H1 (cell line): Measurements from ENCODE around the gene GPR15. TPM values are rescaled to one million over a fixed set of nuclear protein-coding genes. Genes with fewer than 3 reads are reported as not detected.

Source experiments
- CTCF ChIA-PET: fragments of 300-600 bp; sonication (Branson Sonifier 250); formaldehyde crosslinking; loops from one replicate; lab custom pipeline; 2021; ENCODE audit not compliant: partially characterized antibody; lab: Charles Lee
- POLR2A ChIA-PET: fragments of 300-600 bp; sonication (Branson Sonifier 250); formaldehyde crosslinking; loops from one replicate; lab custom pipeline; 2021; ENCODE audit warnings: inconsistent platforms; ENCODE audit not compliant: partially characterized antibody; lab: Charles Lee
- DNase-seq, 2 experiments: peaks; one replicate each; pipeline versions ENCODE4 v3.0.0 to v3.0.0-alpha.2; 2010 to 2022; ENCODE audit warnings: low spot score in 2 of 2, low read depth in 1 of 2, mixed read lengths in 1 of 2
- FAIRE-seq: peaks from 2 replicates; lab custom pipeline; 2011; peaks lifted over from hg19 to GRCh38; lab: Jason Lieb, UNC
- H2AFZ ChIP-seq: 2 replicates; pipeline ENCODE4 v1.8.1; 2012; ENCODE audit warnings: low read length, inconsistent platforms
- H2AK5ac ChIP-seq: 2 replicates; pipeline ENCODE4 v1.6.1; 2013; ENCODE audit warnings: low read depth, low read length
- H2BK120ac ChIP-seq: replicated peaks from 2 replicates; pipeline ENCODE3; 2013; ENCODE audit warnings: low read depth, low read length, inconsistent platforms
- H2BK12ac ChIP-seq: 2 replicates; pipeline ENCODE4 v1.6.1; 2013; ENCODE audit warnings: low read depth, low read length
- H2BK15ac ChIP-seq: 2 replicates; pipeline ENCODE4 v1.6.1; 2013; ENCODE audit warnings: low read length
- H2BK20ac ChIP-seq: 2 replicates; pipeline ENCODE4 v1.6.1; 2013; ENCODE audit warnings: low read length
- H2BK5ac ChIP-seq: 2 replicates; pipeline ENCODE4 v1.6.1; 2013; ENCODE audit warnings: low read depth, low read length
- H3K14ac ChIP-seq: 2 replicates; pipeline ENCODE4 v1.6.1; 2013; ENCODE audit warnings: inconsistent platforms; ENCODE audit not compliant: insufficient read length
- H3K18ac ChIP-seq: 2 replicates; pipeline ENCODE4 v1.6.1; 2013; ENCODE audit warnings: low read length; ENCODE audit errors: extremely low read depth
- H3K23ac ChIP-seq: 2 replicates; pipeline ENCODE4 v1.6.1; 2013; ENCODE audit warnings: inconsistent platforms; ENCODE audit not compliant: insufficient read length
- H3K23me2 ChIP-seq: 2 replicates; pipeline ENCODE4 v1.6.1; 2013; ENCODE audit warnings: low read depth, low read length
- H3K27ac ChIP-seq: 2 replicates; pipeline ENCODE4 v1.6.1; 2011; ENCODE audit warnings: low read depth, low read length, inconsistent platforms
- H3K27me3 ChIP-seq, 4 experiments: replicated peaks in 1 of 4; 1 replicate in 1 of 4; 2 replicates in 3 of 4; pipeline versions ENCODE4 v1.6.1 to v1.8.1; 2011 to 2013; ENCODE audit warnings: low read length in 3 of 4, mild to moderate bottlenecking in 3 of 4, inconsistent platforms in 2 of 4, mixed read lengths in 2 of 4, moderate library complexity in 1 of 4; ENCODE audit not compliant: control insufficient read depth in 3 of 4, insufficient read depth in 3 of 4; ENCODE audit errors: extremely low read depth in 1 of 4
- H3K36me3 ChIP-seq, 4 experiments: 2 replicates each; pipeline versions ENCODE4 v1.6.1 to v1.8.1; 2011 to 2013; ENCODE audit warnings: mild to moderate bottlenecking in 4 of 4, low read length in 3 of 4, moderate library complexity in 2 of 4, control low read depth in 1 of 4, inconsistent platforms in 1 of 4; ENCODE audit not compliant: insufficient read depth in 4 of 4, control insufficient read depth in 2 of 4
- H3K4ac ChIP-seq: replicated peaks from 2 replicates; pipeline ENCODE3; 2013; ENCODE audit warnings: low read length, low read depth, mixed read lengths, inconsistent platforms; ENCODE audit not compliant: insufficient read length
- H3K4me1 ChIP-seq, 4 experiments: replicated peaks in 1 of 4; 1 replicate in 1 of 4; 2 replicates in 3 of 4; pipeline versions ENCODE4 v1.6.1 to v1.8.1; 2011 to 2013; ENCODE audit warnings: low read length in 3 of 4, inconsistent platforms in 2 of 4, mixed read lengths in 1 of 4; ENCODE audit not compliant: insufficient read depth in 4 of 4, control insufficient read depth in 3 of 4
- H3K4me2 ChIP-seq, 2 experiments: 2 replicates each; pipeline versions ENCODE4 v1.6.1 to v1.8.1; 2011 to 2013; ENCODE audit warnings: low read depth in 2 of 2, low read length in 2 of 2, control low read depth in 1 of 2, inconsistent platforms in 1 of 2, mild to moderate bottlenecking in 1 of 2; ENCODE audit not compliant: insufficient read depth in 1 of 2
- H3K4me3 ChIP-seq, 4 experiments: fragments of 200-600, 300-600 bp in 1 of 4; sonication (generic), shearing (Covaris generic), sonication (Bioruptor Twin) in 1 of 4; 2 replicates each; pipeline versions ENCODE4 v1.5.1 to v1.8.1; 2011 to 2016; ENCODE audit warnings: low read length in 4 of 4, low read depth in 3 of 4, control low read depth in 2 of 4, inconsistent platforms in 2 of 4, mild to moderate bottlenecking in 2 of 4, mixed read lengths in 1 of 4, moderate library complexity in 1 of 4; ENCODE audit not compliant: insufficient read depth in 2 of 4; ENCODE audit errors: extremely low read depth in 1 of 4
- H3K56ac ChIP-seq: replicated peaks from 2 replicates; pipeline ENCODE3; 2013; ENCODE audit warnings: low read depth, mild to moderate bottlenecking, mixed read lengths, low read length, inconsistent platforms; ENCODE audit not compliant: insufficient read length
- H3K79me1 ChIP-seq: 2 replicates; pipeline ENCODE4 v1.6.1; 2013; ENCODE audit warnings: low read depth, low read length, control low read depth
- H3K79me2 ChIP-seq, 2 experiments: 2 replicates each; pipeline versions ENCODE4 v1.6.1 to v1.8.1; 2012 to 2013; ENCODE audit warnings: low read length in 2 of 2, mild to moderate bottlenecking in 2 of 2, inconsistent platforms in 1 of 2; ENCODE audit not compliant: insufficient read depth in 2 of 2, control insufficient read depth in 1 of 2
- H3K9ac ChIP-seq, 4 experiments: replicated peaks in 1 of 4; 1 replicate in 1 of 4; 2 replicates in 3 of 4; pipeline versions ENCODE4 v1.6.1 to v1.8.1; 2011 to 2013; ENCODE audit warnings: low read depth in 3 of 4, low read length in 3 of 4, control low read depth in 2 of 4, mild to moderate bottlenecking in 2 of 4, moderate library complexity in 2 of 4, inconsistent platforms in 1 of 4; ENCODE audit errors: extremely low read depth in 1 of 4
- H3K9me3 ChIP-seq, 2 experiments: 2 replicates each; pipeline versions ENCODE4 v1.6.1 to v1.8.1; 2012 to 2013; ENCODE audit warnings: mild to moderate bottlenecking in 2 of 2, moderate library complexity in 2 of 2, control low read depth in 1 of 2, inconsistent platforms in 1 of 2, low read depth in 1 of 2, low read length in 1 of 2, mixed read lengths in 1 of 2; ENCODE audit not compliant: insufficient read depth in 2 of 2
- H4K20me1 ChIP-seq, 2 experiments: replicated peaks in 1 of 2; 2 replicates each; pipeline versions ENCODE3 to v1.8.1; 2011 to 2013; ENCODE audit warnings: inconsistent platforms in 2 of 2, low read length in 2 of 2, mild to moderate bottlenecking in 1 of 2; ENCODE audit not compliant: insufficient read depth in 2 of 2, control insufficient read depth in 1 of 2
- H4K5ac ChIP-seq: 2 replicates; pipeline ENCODE4 v1.6.1; 2013; ENCODE audit warnings: low read length, low read depth, mixed read lengths, inconsistent platforms; ENCODE audit not compliant: insufficient read length
- H4K8ac ChIP-seq: 2 replicates; pipeline ENCODE4 v1.8.0; 2013; ENCODE audit warnings: mild to moderate bottlenecking, moderate library complexity, low read length, inconsistent platforms; ENCODE audit not compliant: insufficient read depth; ENCODE audit errors: extremely low read depth
- H4K91ac ChIP-seq: replicated peaks from 2 replicates; pipeline ENCODE3; 2013; ENCODE audit warnings: low read length, mixed read lengths, inconsistent platforms; ENCODE audit not compliant: insufficient read length
- CEBPB ChIP-seq: IDR thresholded peaks from 2 replicates; pipeline ENCODE4 v1.6.1; 2012; ENCODE audit warnings: low read depth, low read length
- CHD2 ChIP-seq: IDR thresholded peaks from 2 replicates; pipeline ENCODE4 v1.6.1; 2012; ENCODE audit warnings: low read length, improper control_type of control experiment
- CTBP2 ChIP-seq: IDR thresholded peaks from 2 replicates; pipeline ENCODE4 v1.7.0; 2011; ENCODE audit warnings: borderline replicate concordance, mild to moderate bottlenecking, moderate library complexity, mixed read lengths, low read length; ENCODE audit not compliant: insufficient read depth, insufficient read length
- EGR1 ChIP-seq: IDR thresholded peaks from 2 replicates; pipeline ENCODE4 v1.6.1; 2011; ENCODE audit warnings: low read depth, low read length, borderline replicate concordance
- FOSL1 ChIP-seq: IDR thresholded peaks from 2 replicates; pipeline ENCODE4 v1.6.1; 2011; ENCODE audit warnings: mild to moderate bottlenecking, low read depth, low read length, moderate library complexity; ENCODE audit not compliant: insufficient read depth
- KDM1A ChIP-seq: fragments of 200-600, 300-600 bp; sonication (generic); IDR thresholded peaks from 2 replicates; pipeline ENCODE4 v1.7.1; 2016; ENCODE audit warnings: mild to moderate bottlenecking, low read length, borderline replicate concordance
- NRF1 ChIP-seq: IDR thresholded peaks from 2 replicates; pipeline ENCODE4 v1.6.1; 2011; ENCODE audit warnings: mild to moderate bottlenecking, low read depth, low read length, improper control_type of control experiment
- SAP30 ChIP-seq: fragments of 300-600 bp; sonication (generic); IDR thresholded peaks from 2 replicates; pipeline ENCODE4 v1.7.1; 2012; ENCODE audit warnings: low read length, moderate library complexity, mild to moderate bottlenecking, inconsistent platforms; ENCODE audit not compliant: insufficient read depth, insufficient replicate concordance
- SIRT6 ChIP-seq: IDR thresholded peaks from one replicate; pipeline ENCODE4 v1.7.1; 2012; ENCODE audit warnings: low read length, inconsistent platforms
- TAF1 ChIP-seq: IDR thresholded peaks from 2 replicates; pipeline ENCODE4 v1.6.1; 2011; ENCODE audit warnings: mild to moderate bottlenecking, low read depth, low read length
- WGBS, 2 experiments: shearing (Covaris generic) in 1 of 2; methylation state at CpG; one replicate each; pipeline versions ENCODE4 v1.1.6 to v1.1.7; 2013 to 2015; ENCODE audit warnings: low lambda C conversion rate in 2 of 2, mixed read lengths in 2 of 2, inconsistent platforms in 1 of 2, low coverage in 1 of 2, missing lambda C conversion rate in 1 of 2; ENCODE audit not compliant: insufficient replicate concordance in 2 of 2, insufficient coverage in 1 of 2, insufficient read length in 1 of 2; ENCODE audit errors: extremely low coverage in 1 of 2, missing lambda C conversion rate in 1 of 2; 5-methylcytosine and 5-hydroxymethylcytosine counted together
- polyA plus RNA-seq, 7 experiments: library from polyadenylated mRNA; depleted of rRNA in 3 of 7; stranded (reverse) in 5 of 7; unstranded in 2 of 7; fragments of >200 nt in 5 of 7; fragments of 200-250 nt in 2 of 7; gene quantifications; 1 replicate in 5 of 7; 2 replicates in 1 of 7; 4 replicates in 1 of 7; pipeline versions ENCODE4 v1.2.1 to v1.2.3, GENCODE V29; 2011 to 2013; ENCODE audit warnings: missing spikeins in 2 of 7, mixed read lengths in 2 of 7
- total RNA-seq: library from RNA; stranded (reverse); fragmentation: NEBNext Ultra II Directional; extraction: Animal tissue kit (Norgen Biotek cat#: 25700); gene quantifications from 2 replicates; pipeline ENCODE4 v1.2.1, GENCODE V29; 2021
- TF ChIP-seq, protein P1 (sequence below): IDR thresholded peaks from 2 replicates; pipeline ENCODE4 v1.6.1; 2012; ENCODE audit warnings: low read length, inconsistent platforms

The GPR15 gene
- total and polyA plus RNA-seq, 2 of the 8 experiments (the other 6 are each of a cell fraction or from before 2014, with no cell fraction given): not detected

DNA sequence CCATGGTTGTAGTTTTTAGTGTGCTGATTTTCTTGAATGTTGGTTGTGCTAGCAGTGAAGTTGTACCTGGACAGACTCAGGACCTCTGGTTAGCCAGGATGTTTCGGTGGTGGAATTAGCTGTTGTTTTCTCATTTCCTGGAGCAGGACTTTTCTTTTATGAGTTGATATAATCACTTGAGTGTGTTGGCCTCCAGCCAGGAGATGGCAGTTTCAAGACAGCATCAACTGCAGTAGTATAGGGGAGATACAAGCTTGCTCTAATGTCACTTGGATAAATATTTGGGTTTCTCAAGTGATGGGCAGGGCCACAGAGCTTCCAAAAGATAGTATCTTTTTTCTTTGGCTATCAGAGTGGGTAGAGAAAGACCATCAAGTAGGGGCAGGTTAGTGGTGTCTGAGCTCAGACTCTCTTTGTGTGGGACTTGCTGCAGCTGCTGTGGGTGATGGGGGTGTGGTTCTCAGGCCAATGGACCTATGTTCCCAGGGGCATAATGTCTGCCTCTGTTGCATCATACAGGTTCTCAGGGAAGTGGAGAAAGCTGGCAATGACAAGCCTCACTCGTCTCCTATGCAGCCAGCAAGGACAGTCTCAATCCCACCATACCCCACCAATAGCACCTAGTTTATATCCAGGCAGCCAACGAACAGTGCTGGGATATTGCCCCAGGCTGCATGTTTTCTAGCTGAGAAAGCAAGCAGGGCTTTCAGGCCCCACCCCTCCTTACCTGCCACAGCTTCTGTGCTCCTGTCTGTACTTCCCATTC is 48.9 kb upstream of the GPR15 start:
- H2AFZ ChIP-seq: peak overlapping the region; percentile 64; the same call in 1 of the 2 replicates
- H4K91ac ChIP-seq: no peak overlapping the region
- DNase-seq: no peak
- H3K79me2 ChIP-seq: no peaks in the 10 kb centered on the region
- H3K23me2 ChIP-seq: no peaks in the 10 kb centered on the region
- no peak overlapping the region for H3K14ac ChIP-seq
- H2AK5ac ChIP-seq: no peak overlapping the region
- no peak overlapping the region for H2BK20ac ChIP-seq
- no peak overlapping the region for H3K4me3 ChIP-seq
- no peaks in the 10 kb centered on the region for H3K27me3 ChIP-seq
- no peak overlapping the region for H3K9ac ChIP-seq
- H2BK12ac ChIP-seq: no peak overlapping the region
- ChIA-PET POLR2A (no interaction called here), CTCF (interaction anchor here (1.1 to 1.5 kb wide), 3 partner anchors 44 to 147 kb away, joined by 3 to 4 read pairs (median 3); no protein-coding TSS in a partner anchor)
- H2BK120ac ChIP-seq: no peak overlapping the region
- H2BK5ac ChIP-seq: no peak overlapping the region; the same call in 1 of the 2 replicates
- H3K23ac ChIP-seq: no peak overlapping the region
- H3K4me1 ChIP-seq: no peaks in the 10 kb centered on the region
- no peak overlapping the region for H3K4ac ChIP-seq
- no peaks in the 10 kb centered on the region for H3K79me1 ChIP-seq
- peaks cover 0 to 2% of the 10 kb centered on the region in 2 experiments; a peak in 1 of 4 replicates for H3K9me3 ChIP-seq
- no peak overlapping the region for H3K56ac ChIP-seq
- no peak overlapping the region for H4K5ac ChIP-seq
- no peak for FAIRE-seq
- H4K8ac ChIP-seq: no peak overlapping the region
- H3K18ac ChIP-seq: no peak overlapping the region
- H2BK15ac ChIP-seq: no peak overlapping the region
- WGBS, 2 experiments: 87% methylated on average over 3 of the region's 3 CpGs; no CpG with 5 or more reads in 1 of the 2 experiments
- H3K27ac ChIP-seq: no peak overlapping the region
- no peak overlapping the region for H3K4me2 ChIP-seq
- no peaks in the 10 kb centered on the region for H4K20me1 ChIP-seq
- no peaks in the 10 kb centered on the region for H3K36me3 ChIP-seq
- no peak for TF ChIP-seq EGR1
- no peak for TF ChIP-seq SAP30
- no peak for TF ChIP-seq KDM1A
- no peak for TF ChIP-seq FOSL1
- TF ChIP-seq SIRT6: no peak
- TF ChIP-seq TAF1: no peak
- TF ChIP-seq CHD2: no peak
- TF ChIP-seq CTBP2: no peak
- no peak for TF ChIP-seq NRF1
- TF ChIP-seq, protein P1, sequence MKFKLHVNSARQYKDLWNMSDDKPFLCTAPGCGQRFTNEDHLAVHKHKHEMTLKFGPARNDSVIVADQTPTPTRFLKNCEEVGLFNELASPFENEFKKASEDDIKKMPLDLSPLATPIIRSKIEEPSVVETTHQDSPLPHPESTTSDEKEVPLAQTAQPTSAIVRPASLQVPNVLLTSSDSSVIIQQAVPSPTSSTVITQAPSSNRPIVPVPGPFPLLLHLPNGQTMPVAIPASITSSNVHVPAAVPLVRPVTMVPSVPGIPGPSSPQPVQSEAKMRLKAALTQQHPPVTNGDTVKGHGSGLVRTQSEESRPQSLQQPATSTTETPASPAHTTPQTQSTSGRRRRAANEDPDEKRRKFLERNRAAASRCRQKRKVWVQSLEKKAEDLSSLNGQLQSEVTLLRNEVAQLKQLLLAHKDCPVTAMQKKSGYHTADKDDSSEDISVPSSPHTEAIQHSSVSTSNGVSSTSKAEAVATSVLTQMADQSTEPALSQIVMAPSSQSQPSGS: no peak
- TF ChIP-seq CEBPB: no peak
